Skeletal muscle cell (primary cell): Measurements from ENCODE around the gene SPRED1.
A peak's percentile ranks its signal among the peaks of the same experiment; 100 is the strongest.
"Not testable (repeated sequence)": the region's sequence is repeated elsewhere in the genome, so short reads cannot be mapped to it uniquely, and the experiment has no call there.

Experiments used
- DNase-seq: peaks from one replicate; pipeline ENCODE4 v3.0.0-alpha.2; 2010; ENCODE audit warnings: low read depth
- H3K4me3 ChIP-seq: 2 replicates; pipeline ENCODE4 v1.5.1; 2011; ENCODE audit warnings: low read depth, mild to moderate bottlenecking, control low read depth, low read length, moderate library complexity

SPRED1 gene

DNA sequence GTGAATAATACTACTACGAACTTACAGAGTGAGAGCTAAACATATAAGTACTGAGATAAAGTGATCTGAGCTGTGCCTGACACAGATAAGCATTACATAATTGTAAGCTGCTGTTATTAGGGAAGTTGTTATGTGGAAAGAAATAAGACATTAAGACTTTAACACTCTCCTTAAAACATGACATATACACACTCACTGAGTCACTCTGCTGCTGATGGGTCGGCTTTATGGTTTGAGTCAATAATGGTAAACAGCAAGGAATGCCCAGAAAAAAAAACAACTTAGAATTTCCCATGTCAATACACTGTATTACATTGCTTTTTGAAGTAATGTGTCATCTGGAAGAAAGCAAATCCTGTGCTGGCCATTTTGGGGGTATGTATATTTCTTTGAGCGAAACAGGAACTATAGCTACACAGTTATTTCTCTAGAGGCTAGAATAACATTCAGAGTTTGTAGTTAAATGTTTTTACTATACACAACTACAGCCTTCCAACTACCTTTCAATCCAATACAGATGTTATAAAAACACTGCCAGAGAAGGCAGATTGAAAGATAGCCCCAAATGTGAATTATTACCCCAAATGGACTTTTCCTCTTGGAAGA lies 22.8 kb upstream of the SPRED1 start:
- DNase-seq, result no peak
- no peak overlapping the region for H3K4me3 ChIP-seq

DNA sequence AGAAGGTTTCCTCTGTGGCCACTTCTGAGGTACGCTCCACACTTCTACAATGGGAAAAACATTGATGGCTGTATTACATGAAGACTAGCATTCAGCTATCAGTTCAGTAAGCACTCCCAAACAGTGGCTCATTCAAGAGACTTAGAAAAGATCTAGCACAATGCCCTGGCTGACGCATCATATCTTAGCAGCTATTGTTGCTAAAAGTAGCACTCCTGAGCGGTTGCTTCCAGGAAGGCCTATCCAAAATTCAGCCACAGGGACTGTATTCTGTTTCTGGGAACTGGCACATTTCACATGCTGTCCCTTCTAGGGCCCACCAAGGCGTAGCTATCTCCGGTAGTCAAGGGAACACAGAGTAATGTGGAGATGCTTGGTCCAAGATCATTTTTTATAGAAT lies 21.2 kb upstream of the SPRED1 start:
- no peak overlapping the region for H3K4me3 ChIP-seq
- no peak for DNase-seq

DNA sequence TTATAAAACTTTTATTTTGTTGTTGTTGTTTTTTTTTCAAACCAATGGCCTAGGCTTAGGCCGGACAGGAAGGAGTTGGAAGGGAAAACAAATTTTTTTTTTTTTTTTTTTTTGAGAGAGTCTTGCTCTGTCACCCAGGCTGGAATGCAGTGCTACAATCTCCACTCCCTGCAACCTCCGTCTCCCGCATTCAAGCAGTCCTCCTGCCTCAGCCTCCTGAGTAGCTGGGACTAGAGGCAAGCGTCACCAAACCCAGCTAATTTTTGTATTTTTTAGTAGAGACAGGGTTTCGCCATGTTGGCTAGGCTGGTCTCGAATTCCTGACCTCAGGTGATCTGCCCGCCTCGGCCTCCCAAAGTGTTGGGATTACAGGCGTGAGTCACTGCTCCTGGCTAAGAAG lies 15.6 kb upstream of the SPRED1 start:
- not testable (repeated sequence) for DNase-seq, H3K4me3 ChIP-seq

DNA sequence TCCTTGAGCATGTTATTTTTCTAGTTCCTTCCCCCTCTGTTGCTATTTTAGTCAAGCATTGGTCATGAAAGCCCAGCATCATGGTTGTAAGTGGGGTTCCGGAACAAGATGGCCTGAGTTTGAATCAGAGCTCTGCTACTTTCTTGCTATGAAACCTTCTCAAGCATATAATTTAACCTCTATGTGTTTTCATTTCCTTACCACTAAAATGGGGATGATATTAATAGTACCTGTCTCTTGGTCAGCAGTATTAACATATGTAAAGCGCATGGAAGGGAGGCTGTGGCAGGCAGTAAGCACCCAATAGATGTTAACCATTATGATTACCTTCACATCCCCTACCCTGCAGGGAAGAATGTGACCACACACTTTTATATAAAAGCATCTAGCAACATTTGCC lies 14.3 kb upstream of the SPRED1 start:
- H3K4me3 ChIP-seq, result no peak overlapping the region
- no peak for DNase-seq

DNA sequence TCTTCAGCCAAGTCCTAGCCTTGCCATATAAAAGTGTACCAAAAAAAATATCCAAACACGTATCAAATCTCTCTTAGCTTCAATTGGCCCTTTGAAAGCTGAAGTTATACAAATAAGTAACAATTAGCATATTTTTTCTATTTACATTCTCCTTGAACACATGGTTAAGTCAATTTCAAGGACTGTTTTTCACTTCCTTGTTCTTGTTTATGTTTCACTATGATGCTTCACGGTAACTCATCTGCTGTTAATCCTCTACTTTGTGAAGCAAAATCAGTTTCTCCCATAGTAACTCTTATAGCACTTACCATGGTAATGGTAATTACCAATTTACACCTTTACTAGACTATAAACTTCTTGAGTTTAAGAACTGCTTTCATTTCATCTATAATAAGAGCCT lies 10.6 kb upstream of the SPRED1 start:
- H3K4me3 ChIP-seq, result no peak overlapping the region
- no peak for DNase-seq

DNA sequence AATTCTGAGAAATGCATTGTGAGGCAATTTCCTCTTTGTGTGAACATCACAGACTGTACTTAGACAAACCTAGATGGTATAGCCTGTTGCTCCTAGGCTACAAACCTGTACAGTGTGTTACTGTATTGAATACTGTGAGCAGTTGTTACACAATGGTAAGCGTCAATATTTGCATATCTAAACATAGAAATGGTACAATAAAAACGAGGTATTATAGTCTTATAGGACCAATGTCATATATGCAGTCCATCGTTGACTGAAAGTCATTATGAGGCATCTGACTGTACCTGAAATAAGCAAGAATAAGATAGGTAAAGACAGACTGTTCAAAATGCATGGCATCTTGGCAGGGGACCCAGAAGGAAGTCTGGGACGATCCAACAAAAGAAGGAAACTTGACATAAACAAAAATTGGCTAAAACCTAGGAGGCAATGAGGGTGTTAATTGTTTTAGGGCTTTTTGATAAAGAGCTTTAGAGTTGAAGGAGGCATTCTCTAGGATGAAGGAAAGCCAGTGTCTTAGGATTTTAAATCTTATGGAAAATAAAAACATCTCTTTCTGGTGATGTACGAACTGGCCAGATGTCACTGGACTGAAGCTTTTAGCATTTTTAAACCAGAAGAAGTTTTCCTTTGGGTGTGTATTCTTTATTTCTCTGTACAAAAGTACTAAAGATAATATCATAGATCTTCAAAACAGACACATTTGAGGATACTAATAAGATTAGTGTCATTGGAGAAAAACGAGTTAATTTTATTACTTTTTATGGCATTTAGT lies 9.2 kb upstream of the SPRED1 start:
- DNase-seq, result no peak
- H3K4me3 ChIP-seq, result no peak overlapping the region

DNA sequence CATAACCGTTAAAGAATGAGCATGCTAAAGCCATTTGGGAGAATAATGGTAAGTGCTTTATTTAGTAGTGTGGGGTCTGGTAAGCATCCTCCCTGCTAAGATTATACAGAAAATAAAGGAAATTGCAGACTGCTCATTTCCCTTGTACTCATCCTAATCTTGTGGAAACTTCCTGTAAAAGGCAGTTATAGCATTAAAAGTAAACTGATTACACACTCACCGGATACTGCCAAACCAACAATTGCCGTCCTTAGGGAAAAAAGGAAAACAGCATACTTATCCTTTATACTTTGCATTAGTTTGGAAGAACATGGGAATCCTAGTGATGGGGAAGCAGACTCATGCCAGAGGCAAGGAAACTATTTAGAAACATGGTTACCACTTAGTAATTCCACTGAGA lies 5.3 kb upstream of the SPRED1 start:
- no peak for DNase-seq
- H3K4me3 ChIP-seq, result no peak overlapping the region

DNA sequence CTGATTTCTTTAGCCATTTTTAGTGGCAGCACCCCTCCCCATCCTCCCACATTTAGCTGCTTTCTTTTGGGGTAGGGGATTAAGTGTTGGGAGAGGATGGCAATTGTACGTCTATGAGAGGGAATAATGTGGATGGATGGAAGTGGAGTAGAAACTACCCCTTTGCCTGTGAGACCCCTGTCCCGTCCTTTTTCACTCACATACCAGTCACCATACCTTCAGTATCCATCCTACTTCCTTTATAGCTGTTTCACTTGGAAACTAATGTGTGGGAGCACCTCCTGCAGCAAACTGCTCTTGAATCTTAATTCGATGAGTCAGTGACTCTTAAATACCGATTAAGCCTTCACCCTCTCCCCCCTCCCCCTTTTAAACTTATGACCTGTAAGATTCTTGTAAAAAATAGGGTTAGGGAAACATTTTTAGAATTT lies 730 bp downstream of the SPRED1 start:
- H3K4me3 ChIP-seq, result peak overlapping the region; percentile 88
- peak; percentile 27 for DNase-seq

DNA sequence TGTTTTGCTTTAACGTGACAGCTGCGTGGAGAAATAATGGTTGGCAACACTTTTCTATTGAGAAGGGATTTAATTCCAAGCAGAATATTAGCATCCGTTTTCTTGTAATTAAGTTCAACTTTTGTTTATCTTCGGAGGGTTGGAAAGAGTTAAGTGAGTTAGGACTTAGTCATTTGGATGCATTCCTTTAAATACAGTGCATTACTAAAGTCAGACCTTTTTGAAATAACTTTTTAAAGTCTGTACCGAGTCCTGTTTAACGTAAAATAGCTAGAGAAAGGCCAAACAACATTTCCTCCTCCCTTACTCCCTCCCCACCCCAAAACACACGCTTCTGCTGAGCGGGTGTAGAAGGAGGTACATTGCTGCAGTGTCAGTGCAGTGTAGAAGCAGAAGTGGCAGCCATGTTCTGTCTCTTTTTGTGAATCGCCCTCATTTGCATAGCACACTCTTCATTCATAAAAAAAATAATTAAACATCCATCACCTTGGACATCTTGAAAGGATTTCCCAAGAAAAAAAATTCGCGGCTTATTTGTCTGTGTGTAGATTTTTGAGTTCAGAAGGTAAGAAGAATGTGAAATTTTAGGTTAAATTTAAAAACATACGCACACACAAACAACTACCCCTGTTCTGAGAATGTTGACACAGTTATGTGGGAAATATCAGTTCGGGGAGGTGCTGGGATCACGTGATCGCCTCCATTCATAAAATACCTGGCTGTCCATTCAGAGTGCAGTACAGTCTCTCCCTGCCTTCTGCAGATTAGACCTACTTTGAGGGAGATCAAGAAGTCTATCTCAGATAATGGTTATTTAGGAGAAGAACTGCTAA lies 1.6 kb downstream of the SPRED1 start:
- H3K4me3 ChIP-seq, result peak overlapping the region; percentile 88
- DNase-seq, result peak; percentile 22

DNA sequence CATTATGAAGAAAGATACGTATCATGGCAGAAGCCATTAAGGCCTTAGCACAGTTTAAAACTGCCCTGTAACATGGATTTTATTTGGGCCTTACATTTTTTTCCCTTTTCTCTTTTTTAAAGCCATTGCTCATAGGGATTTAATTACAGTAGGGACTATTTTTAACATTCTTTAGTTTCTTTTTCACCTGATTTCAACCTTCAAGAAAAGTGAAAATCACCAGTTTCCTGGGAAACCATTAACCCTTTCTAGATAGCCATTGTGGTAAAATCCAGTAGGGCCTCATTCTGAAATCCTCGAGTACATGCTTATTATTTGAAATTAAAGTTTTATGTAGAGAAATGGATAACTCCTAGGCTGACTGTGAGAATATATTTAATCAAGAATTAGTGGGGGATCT lies 3.1 kb downstream of the SPRED1 start:
- H3K4me3 ChIP-seq, result peak overlapping the region; percentile 88
- DNase-seq, result no peak

DNA sequence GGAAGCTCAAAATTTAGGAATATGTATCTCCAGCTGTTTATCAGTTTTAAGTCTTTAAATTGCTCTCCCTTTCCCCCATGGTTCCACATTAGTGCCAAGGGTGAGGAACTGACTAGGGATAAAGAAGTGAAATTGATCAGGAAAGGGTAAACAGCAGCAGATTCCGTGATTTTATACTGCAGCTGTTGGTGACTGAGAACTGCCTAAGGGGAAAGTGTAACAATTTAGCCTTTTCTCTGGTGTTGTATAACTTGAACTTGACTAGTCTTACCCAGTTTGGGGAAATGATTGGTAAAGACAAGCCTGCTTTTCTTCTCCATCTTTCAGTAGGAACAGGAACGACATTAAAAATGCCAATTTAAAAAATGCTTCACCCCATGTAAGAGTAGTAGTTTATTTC lies 5.0 kb downstream of the SPRED1 start:
- peak overlapping the region; percentile 8 for H3K4me3 ChIP-seq
- DNase-seq, result no peak

DNA sequence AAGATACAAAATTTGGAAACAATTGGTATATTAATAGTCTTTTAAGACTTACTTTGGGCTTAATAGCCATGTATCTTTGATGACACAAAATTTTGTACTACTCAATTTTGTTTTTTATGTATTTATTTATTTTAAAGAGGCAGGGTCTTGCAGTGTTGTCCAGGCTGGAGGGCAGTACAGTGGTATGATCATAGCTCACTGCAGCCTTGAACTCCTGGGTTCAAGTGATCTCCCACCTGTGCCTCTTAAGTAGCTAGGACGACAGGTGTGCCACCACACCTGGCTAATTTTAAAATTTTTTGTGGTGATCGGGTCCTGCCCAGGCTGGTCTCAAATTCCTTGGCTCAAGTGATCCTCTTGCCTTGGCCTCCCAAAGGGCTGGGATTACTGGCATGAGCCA lies 6.5 kb downstream of the SPRED1 start:
- DNase-seq, result no peak
- H3K4me3 ChIP-seq, result no peak overlapping the region

DNA sequence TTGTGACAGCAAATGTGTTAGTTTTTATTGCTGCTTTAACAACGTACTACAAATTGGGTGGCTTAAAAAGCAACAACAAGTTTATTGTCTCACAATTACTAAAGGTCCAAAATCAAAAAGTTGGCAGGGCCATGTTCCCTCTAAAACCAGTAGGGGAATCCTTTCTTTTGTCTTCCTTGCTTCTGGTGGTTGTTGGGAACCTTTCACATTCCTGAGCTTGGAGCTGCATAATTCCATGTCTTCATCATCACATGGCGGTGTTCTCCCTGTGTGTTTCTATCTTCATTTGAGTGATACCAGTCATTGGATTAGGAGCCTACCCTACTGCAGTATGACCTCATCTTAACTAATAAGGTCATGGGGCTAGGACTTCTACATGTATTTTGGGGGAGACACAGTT lies 7.4 kb downstream of the SPRED1 start:
- no peak overlapping the region for H3K4me3 ChIP-seq
- DNase-seq, result no peak

DNA sequence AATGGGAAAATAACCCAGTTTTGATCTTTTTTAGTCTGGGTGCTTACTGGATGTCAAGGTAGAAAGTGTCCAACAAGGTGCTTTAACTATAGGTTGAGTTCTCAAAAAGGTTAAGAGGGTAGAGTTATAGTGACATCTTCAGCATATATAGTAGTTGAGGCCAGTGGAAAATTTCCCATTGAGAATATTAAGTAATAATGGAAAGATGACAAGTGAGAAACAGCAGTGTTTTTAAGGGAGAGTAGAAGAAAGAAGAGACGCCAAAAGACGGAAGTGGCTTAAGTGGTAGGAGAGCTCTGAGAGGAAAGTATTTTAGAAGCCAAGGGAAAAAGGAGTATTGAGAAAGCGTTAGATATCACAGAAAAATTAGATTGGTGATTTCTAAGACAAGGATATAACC lies 10.6 kb downstream of the SPRED1 start:
- no peak overlapping the region for H3K4me3 ChIP-seq
- no peak for DNase-seq

DNA sequence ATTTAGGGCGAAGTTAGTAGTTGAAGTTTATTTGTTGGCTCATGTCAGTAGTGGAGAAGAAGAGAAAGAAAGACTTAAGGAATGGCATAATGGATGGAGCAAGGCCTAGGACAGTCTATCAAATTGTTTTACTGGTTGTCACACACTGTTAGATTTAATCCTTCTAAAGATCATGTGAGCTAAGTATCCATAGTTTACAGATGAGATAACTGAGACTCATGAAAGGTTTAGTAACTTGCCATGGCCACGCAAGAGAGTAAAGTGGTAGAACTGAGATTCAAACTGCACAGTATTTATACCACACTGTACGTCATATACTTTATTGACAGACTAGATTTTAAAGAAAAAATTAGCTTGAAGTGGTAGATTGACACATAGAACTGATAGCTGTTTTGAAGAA lies 11.4 kb downstream of the SPRED1 start:
- H3K4me3 ChIP-seq, result no peak overlapping the region
- DNase-seq, result no peak

DNA sequence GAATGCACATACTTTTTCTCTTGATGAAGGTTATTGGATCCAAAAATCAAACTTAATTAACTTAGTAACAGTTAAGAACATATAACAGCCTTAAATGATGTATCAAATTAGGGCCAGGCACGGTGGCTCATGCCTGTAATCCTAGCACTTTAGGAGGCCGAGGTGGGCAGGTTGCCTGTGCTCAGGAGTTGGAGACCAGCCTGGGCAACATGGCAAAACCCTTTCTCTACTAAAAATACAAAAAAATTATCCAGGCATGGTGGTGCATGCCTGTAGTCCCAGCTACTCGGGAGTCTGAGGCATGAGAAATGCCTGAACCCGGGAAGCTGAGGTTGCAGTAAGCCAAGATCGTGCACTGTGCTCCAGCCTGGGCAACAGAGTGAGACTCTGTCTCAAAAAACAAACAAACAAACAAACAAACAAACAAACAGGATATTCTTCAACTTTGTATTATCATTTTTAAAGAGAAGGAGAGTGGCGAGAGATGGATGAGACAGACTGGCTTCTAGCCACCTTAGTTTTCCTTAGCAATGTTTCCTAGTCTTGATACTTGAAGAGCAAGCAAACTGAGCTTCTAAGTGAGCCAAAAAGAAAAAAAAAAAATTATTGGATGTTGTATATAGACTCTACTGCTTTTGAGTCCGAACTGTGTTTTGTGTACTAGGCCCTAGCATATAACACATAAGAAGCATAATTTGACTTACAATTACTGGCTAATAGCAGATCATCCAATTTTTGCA lies 13.8 kb downstream of the SPRED1 start:
- no peak for DNase-seq
- no peak overlapping the region for H3K4me3 ChIP-seq

DNA sequence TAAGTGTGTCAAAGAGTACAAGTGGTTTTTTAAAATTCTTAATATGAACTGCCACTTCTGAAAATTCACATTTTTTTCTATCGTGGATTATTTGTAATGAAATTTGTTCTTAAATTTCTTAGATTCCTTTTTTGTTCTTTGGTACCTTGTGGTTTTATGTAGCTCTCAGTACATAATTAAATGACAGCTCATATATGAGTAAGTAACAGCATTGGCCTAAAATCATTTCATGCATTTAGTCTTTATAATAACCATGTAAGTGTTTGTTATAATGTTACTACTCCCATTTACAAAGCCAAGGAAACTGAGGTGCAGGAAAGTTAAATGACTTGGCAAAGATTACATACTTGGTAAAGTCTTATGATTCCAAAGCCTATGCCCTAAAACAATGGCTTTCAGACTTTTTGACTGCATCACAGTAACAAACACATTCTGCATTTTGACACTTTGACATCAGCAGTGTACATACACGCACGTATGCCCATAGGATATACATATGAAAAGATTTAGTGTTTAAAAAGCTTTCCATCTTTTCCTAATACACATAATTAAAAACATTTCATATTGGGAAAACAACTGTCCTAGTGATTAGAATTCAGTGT lies 14.9 kb downstream of the SPRED1 start:
- DNase-seq, result no peak
- H3K4me3 ChIP-seq, result no peak overlapping the region

DNA sequence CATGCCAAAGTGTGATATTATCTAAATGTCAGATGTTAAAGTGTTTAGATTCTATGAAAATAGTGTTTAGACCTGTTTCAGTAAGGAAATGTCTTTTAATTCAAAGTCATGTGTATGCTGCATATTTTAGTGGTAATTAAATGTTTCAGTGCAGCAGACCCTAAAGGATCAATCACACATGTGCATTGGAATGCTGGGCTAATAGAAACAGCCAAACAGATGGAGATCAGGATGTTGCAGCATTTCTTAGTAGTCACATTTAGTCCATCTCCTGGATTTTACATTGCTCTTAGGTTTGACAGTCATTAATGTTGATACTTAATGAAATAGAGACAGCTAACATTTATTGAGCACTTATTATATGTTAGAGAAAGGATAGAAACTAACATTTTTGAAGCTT lies 18.5 kb downstream of the SPRED1 start:
- no peak overlapping the region for H3K4me3 ChIP-seq
- DNase-seq, result no peak

DNA sequence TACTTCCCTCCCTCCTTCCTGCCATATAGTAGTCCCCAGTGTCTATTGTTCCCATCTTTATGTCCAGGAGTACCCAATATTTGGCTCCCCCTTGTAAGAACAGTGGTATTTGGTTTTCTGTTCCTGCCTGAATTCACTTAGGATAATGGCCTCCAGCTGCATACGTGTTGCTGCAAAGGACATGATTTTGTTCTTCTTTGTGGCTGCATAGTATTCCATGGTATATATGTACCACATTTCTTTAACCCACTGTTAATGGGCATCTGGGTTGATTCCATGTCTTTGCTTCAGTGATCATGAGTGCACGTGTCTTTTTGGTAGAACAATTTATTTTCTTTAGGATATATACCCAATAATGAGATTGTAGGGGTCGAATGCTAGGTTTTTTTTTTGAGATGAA lies 19.3 kb downstream of the SPRED1 start:
- H3K4me3 ChIP-seq, result no peak overlapping the region
- DNase-seq, result no peak
